Lower lobe of right lung (tissue), 2 donors: ENCODE data around the gene GLTP. TPM values are rescaled to one million over a fixed set of nuclear protein-coding genes. Genes with fewer than 3 reads are reported as not detected.
A peak's percentile ranks its signal among the peaks of the same experiment; 100 is the strongest.
"Not testable (repeated sequence)": the region's sequence is repeated elsewhere in the genome, so short reads cannot be mapped to it uniquely, and the experiment has no call there.

Experiments
- ATAC-seq, 2 donors: fragments of 200-7000 bp; cut with Tn5 transposase; one replicate each; pipeline ENCODE4 v1.9.1; 2020 to 2022; ENCODE audit warnings: mild to moderate bottlenecking in 2 of 2, moderate library complexity in 2 of 2
- DNase-seq: peaks from one replicate; pipeline ENCODE4 v3.0.0-alpha.2; 2020
- H3K27ac ChIP-seq: fragments of 200-600 bp; one replicate; pipeline ENCODE4 v1.8.0; 2022
- H3K27me3 ChIP-seq: fragments of 200-600 bp; one replicate; pipeline ENCODE4 v1.8.0; 2022; ENCODE audit warnings: low read depth
- H3K36me3 ChIP-seq: fragments of 200-600 bp; one replicate; pipeline ENCODE4 v1.8.0; 2022; ENCODE audit warnings: mild to moderate bottlenecking
- H3K4me1 ChIP-seq: fragments of 200-600 bp; one replicate; pipeline ENCODE4 v1.8.0; 2022
- H3K4me3 ChIP-seq: fragments of 200-600 bp; one replicate; pipeline ENCODE4 v1.8.0; 2022; ENCODE audit warnings: mild to moderate bottlenecking
- H3K9me3 ChIP-seq: fragments of 200-600 bp; one replicate; pipeline ENCODE4 v1.8.0; 2022
- intact Hi-C: fragments of 100-400 bp; cut with DNase I; formaldehyde crosslinking; loops from one replicate; pipeline ENCODE4 v1.11.0; 2022
- total RNA-seq: library from RNA; stranded (reverse); fragmentation: NEBNext Ultra II Directional; extraction: Animal tissue kit (Norgen Biotek cat#: 25700); gene quantifications from one replicate; pipeline ENCODE4 v1.2.1, GENCODE V29; 2021
- TF ChIP-seq, protein P1 (sequence below): fragments of 200-600 bp; IDR thresholded peaks from one replicate; pipeline ENCODE4 v1.8.0; 2022; ENCODE audit warnings: antibody characterized with exemption, mild to moderate bottlenecking
- donor health status: DM: no; HTN: yes; CAD: no; lungs with severe emphysema.

Gene GLTP
- total RNA-seq, 1 donor from 2014 or later = 45.3 TPM

DNA sequence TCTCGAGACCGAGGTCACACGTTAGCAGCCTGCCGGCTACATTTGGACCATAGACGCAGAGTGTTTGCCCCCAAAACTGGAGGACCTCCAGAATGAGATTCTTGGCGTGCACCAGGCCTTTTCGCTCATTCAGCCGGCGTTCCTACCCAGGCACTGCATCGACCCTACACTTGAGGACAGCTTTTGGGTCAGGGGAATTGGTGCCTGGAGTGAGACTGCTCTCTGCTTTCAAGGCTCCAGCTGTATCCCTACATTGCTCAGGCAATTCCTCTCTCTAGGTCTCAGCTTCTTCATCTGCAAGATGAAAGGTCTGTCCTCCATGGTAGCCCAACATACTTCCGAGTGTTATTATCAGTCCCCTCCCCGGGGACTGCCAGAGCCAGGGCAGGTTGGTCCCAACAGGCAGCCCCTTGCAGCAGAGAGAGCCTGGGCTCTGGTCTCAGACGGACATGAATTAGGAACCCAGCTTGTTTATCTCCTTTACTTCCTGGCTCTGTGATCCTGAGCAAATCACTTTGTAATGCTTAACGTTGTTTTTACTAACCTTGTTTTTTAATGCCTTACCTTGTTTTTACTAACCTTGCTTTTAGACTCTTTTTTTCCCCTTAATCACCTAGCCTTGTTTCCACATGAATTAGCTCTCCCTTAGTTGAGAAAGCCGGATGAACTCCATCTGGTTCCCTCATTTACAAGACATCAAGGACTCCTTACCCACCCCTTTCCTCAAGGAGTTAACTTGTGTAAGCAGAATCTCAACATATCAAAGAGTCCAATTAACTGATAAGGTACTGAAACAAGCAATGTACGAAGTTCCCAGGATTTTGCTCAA, 20.6 kb upstream of the GLTP start:
- DNase-seq (no peak), ATAC-seq (peak; percentile 15 to 24)
- H3K36me3 ChIP-seq = peaks cover 32% of the 10 kb centered on the region
- no peaks in the 10 kb centered on the region for H3K27me3 ChIP-seq
- peaks cover 21% of the 10 kb centered on the region for H3K4me1 ChIP-seq
- H3K9me3 ChIP-seq = no peaks in the 10 kb centered on the region
- peak overlapping the region; percentile 96 for H3K4me3 ChIP-seq
- peak overlapping the region; percentile 88 for H3K27ac ChIP-seq
- intact Hi-C loops = no loop called here
- TF ChIP-seq, protein P1, sequence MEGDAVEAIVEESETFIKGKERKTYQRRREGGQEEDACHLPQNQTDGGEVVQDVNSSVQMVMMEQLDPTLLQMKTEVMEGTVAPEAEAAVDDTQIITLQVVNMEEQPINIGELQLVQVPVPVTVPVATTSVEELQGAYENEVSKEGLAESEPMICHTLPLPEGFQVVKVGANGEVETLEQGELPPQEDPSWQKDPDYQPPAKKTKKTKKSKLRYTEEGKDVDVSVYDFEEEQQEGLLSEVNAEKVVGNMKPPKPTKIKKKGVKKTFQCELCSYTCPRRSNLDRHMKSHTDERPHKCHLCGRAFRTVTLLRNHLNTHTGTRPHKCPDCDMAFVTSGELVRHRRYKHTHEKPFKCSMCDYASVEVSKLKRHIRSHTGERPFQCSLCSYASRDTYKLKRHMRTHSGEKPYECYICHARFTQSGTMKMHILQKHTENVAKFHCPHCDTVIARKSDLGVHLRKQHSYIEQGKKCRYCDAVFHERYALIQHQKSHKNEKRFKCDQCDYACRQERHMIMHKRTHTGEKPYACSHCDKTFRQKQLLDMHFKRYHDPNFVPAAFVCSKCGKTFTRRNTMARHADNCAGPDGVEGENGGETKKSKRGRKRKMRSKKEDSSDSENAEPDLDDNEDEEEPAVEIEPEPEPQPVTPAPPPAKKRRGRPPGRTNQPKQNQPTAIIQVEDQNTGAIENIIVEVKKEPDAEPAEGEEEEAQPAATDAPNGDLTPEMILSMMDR = no peak

- peak within 1 kb of the TSS; percentile 88 for H3K27ac ChIP-seq
- intact Hi-C loops = no loop called here
- peaks cover 23% of the 10 kb centered on the region for H3K36me3 ChIP-seq
- H3K27me3 ChIP-seq = no peaks in the 10 kb centered on the region
- TF ChIP-seq, protein P1 = peak; percentile 38
- no peaks in the 10 kb centered on the region for H3K9me3 ChIP-seq
- peak; percentile 91 for DNase-seq
- ATAC-seq = peak; percentile 96 to 98
- H3K4me1 ChIP-seq = peaks cover 21% of the 10 kb centered on the region
- peak within 1 kb of the TSS; percentile 96 for H3K4me3 ChIP-seq
These were observed 19.7 kb upstream of the GLTP start, which contains the start of gene TCHP for GRCh38 chr12:109899783-109900751. Gene TCHP (plus strand): TSS chr12:109900274. CDS start chr12:109903027, 2,753 bp downstream.

GRCh38 chr12:109899345-109899744, 19.0 kb upstream of the GLTP start:
- ATAC-seq, H3K27me3 ChIP-seq, DNase-seq, intact Hi-C loops, H3K9me3 ChIP-seq: not testable (repeated sequence)
- H3K36me3 ChIP-seq = peaks cover 16% of the 10 kb centered on the region
- H3K4me1 ChIP-seq = peaks cover 21% of the 10 kb centered on the region
- peak overlapping the region; percentile 88 for H3K27ac ChIP-seq
- peak overlapping the region; percentile 96 for H3K4me3 ChIP-seq

- no peaks in the 10 kb centered on the region for H3K36me3 ChIP-seq
- no peak for ATAC-seq
- intact Hi-C loops = no loop called here
- no peaks in the 10 kb centered on the region for H3K27me3 ChIP-seq
- H3K9me3 ChIP-seq = no peaks in the 10 kb centered on the region
- TF ChIP-seq, protein P1 = no peak
- no peak for DNase-seq
- no peak overlapping the region for H3K4me3 ChIP-seq
- H3K4me1 ChIP-seq = peaks cover 21% of the 10 kb centered on the region
- H3K27ac ChIP-seq = no peak overlapping the region
These were observed 16.7 kb upstream of the GLTP start for GRCh38 chr12:109897029-109897428.

DNA sequence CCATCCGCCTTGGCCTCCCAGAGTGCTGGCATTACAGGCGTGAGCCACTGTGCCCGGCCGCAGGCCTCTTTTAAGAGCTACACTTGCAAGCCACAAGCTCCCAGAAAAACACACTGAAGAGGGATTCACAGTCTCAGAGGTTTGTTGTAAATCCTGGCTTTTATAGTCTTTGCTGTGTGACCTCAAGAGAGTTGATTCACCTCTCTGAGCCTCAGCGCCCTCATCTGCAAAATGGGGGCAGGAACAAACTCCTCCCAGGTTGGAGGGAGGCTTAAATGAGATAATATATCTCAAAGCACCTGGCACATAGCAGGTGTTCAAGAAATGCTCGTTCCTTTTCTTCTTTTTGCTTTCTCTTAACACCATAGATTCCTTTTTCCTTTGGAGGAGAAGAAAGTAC, 15.8 kb upstream of the GLTP start:
- DNase-seq = no peak
- TF ChIP-seq, protein P1 = no peak
- Histone ChIP-seq H3K4me3 (no peak overlapping the region), H3K4me1 (peaks cover 13% of the 10 kb centered on the region), H3K36me3 (no peaks in the 10 kb centered on the region), H3K9me3 (no peaks in the 10 kb centered on the region), H3K27me3 (no peaks in the 10 kb centered on the region), H3K27ac (no peak overlapping the region)
- intact Hi-C loops = no loop called here
- no peak for ATAC-seq
